H4 (cell line): ENCODE measurements around the gene SMIM5. TPM values are rescaled to one million over a fixed set of nuclear protein-coding genes. Genes with fewer than 3 reads are reported as not detected.
"Not testable (repeated sequence)": the region's sequence is repeated elsewhere in the genome, so short reads cannot be mapped to it uniquely, and the experiment has no call there.

ENCODE experiments used
- DNase-seq: peaks from one replicate; pipeline ENCODE4 v3.0.0-alpha.2; 2015; ENCODE audit warnings: low spot score
- total RNA-seq: library from RNA; depleted of rRNA; stranded (reverse); fragments of >200 nt; shearing (Covaris generic); gene quantifications from 2 replicates; pipeline ENCODE4 v1.2.3, GENCODE V29; 2014; rRNA removed

The SMIM5 gene, protein sequence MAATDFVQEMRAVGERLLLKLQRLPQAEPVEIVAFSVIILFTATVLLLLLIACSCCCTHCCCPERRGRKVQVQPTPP
- not detected in 2 replicates for total RNA-seq

- DNase-seq = peak; percentile 68
Observed at GRCh38 chr17:75632863-75633485, at the start of gene SMIM5. Gene SMIM5 (plus strand): TSS chr17:75633434. CDS start chr17:75640202, 6,768 bp downstream.

DNA sequence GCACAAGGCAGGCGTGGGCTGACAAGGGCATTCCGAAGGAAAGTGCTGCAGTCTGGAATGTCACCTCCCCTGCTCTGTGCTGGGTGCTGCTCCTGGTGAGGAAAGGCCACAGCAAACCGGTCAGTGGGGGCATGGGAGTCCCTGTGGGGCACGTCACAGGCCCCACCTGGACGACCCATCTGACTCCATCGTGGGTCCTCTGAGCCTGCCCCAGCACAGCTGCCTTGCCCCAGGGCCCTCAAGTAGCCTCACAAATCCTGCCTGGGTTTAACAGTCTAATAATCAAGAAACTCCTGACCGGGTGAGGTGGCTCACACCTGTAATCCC lies 48.4 kb upstream of the SMIM5 start:
- no peak for DNase-seq

- DNase-seq = no peak
Observed at GRCh38 chr17:75587675-75588595, 45.3 kb upstream of the SMIM5 start, which contains the start of gene MYO15B. Gene MYO15B (plus strand): TSS chr17:75587800. CDS start chr17:75588058, 258 bp downstream.

- DNase-seq = no peak
Observed at GRCh38 chr17:75588596-75589011, 44.6 kb upstream of the SMIM5 start.

DNA sequence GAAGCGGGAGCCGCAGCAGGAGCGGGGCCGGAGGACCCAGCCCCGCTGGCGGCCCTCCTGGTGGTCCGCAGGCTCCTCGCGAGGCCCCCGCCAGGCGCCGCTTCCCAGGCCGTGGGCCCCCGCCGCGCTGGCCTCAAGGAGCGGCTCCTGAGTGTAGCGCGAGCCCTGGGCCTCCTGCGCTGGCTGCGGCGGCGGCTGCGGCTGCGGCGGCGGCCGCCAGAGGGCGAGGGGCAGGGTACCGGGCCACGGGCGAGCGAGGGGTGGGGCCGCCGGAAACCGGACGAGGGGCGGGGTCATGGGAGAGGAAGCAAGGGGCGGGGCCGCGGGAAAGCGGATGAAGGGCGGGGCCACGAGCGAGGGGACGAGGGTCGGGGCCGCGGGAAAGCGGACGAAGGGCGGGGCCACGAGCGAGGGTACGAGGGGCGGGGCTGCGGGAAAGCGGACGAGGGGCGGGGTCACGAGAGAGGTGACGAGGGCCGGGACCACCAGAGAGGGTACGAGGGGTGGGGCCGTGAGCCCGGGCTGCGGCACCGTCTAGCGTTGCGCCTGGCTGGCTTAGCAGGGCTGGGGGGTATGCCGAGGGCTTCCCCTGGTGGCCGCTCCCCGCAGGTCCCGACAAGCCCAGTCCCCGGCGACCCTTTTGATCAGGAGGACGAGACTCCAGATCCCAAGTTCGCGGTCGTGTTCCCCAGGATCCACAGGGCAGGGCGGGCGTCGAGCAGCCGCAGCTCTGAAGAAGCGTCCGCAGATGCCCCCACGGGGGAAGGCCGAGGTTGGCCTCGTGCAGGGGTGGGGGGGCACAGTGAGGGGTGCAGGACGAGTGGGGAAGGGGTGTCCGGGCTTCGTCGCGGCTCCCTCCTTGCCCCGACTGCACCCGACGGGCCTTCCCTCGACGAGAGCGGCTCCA lies 44.0 kb upstream of the SMIM5 start:
- DNase-seq = peak; percentile 89

GRCh38 chr17:75589919-75590303 lies 43.3 kb upstream of the SMIM5 start:
- DNase-seq = no peak

DNA sequence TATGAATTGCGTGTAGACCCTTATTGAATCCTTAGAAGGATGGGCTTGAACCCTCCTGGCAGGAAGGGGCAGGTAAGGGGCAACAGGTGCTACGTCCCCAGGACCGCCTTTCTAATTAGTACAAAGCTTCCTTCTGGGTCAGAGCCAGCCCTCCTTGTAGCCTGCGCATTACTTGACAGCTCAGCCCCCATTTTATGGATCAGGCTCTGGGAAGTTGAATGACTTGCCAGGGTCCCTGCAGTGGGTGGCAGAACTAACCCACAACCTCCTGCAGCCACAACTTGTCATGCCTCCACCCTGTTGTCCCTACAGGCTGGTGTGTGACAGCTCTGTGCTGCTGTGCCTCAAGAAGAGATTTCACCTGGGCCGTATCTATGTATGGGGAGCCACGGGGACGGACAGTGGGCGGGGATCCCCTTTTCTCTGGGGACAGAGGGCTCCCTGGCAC lies 42.9 kb upstream of the SMIM5 start:
- DNase-seq = no peak

- no peak for DNase-seq
Observed at GRCh38 chr17:75590849-75591721, 42.1 kb upstream of the SMIM5 start.

DNA sequence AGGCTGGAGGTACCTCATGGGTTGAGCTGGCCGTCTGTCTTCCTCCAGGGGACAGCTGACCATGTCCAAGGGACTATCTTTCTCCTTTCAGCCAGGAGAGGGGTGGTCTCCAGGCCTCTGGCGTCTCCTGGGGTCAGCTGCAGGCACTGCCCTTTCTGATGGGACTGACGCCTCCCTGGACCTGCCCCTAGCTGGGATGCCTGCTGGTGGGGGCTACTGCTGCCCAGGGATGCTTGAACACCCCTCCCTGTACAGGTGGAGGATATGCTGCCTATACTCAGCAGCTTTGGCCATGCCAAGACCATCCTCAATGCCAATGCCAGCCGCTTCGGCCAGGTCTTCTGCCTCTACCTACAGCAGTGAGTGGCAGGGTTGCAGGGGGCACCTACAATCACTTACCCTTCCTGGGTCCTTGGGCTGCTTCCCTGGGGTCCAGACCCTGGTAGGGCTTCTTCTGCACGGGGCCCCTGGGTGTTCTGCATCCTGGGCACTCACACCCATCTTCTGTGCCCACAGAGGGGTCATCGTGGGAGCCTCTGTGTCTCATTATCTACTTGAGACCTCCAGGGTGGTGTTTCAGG lies 41.4 kb upstream of the SMIM5 start:
- no peak for DNase-seq

DNA sequence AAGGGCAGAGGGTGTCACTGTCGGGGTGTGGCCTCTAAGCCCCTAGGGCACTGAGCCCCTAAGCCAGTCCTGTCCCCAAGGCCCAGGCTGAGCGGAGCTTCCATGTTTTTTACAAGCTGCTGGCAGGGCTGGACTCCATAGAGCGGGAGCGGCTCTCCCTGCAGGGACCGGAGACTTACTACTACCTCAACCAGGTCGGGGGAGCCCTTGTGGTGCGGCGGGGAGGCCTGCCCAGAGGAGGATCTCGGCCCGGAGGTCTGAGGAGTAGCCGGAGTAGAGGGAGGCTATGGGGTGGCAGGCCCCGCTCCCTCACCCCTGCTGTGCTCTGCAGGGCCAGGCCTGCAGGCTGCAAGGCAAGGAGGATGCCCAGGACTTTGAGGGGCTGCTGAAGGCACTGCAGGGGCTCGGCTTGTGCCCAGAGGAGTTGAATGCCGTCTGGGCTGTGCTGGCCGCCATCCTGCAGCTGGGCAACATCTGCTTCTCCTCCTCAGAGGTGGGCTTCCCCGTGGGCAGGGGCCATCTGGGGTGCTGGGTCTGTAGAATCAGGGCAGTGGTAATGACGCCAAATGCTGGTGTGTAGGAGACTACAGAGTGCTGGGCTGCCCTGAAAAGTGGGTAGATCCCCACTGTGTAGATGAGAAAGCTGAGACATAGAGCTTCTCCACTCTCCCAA lies 40.8 kb upstream of the SMIM5 start:
- no peak for DNase-seq

DNA sequence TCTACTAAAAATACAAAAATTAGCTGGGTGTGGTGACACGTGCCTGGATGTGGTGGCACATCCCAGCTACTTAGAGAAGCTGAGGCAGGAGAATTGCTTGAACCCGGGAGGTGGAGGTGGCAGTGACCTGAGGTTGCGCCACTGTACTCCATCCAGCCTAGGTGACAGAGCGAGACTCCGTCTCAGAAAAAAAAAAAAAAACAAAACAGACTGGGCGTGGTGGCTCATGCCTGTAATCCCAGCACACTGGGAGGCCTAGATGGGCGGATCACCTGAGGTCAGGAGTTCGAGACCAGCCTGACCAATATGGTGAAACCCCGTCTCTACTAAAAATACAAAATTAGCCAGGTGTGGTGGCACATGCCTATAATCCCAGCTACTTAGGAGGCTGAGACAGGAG lies 39.8 kb upstream of the SMIM5 start:
- DNase-seq = not testable (repeated sequence)

DNA sequence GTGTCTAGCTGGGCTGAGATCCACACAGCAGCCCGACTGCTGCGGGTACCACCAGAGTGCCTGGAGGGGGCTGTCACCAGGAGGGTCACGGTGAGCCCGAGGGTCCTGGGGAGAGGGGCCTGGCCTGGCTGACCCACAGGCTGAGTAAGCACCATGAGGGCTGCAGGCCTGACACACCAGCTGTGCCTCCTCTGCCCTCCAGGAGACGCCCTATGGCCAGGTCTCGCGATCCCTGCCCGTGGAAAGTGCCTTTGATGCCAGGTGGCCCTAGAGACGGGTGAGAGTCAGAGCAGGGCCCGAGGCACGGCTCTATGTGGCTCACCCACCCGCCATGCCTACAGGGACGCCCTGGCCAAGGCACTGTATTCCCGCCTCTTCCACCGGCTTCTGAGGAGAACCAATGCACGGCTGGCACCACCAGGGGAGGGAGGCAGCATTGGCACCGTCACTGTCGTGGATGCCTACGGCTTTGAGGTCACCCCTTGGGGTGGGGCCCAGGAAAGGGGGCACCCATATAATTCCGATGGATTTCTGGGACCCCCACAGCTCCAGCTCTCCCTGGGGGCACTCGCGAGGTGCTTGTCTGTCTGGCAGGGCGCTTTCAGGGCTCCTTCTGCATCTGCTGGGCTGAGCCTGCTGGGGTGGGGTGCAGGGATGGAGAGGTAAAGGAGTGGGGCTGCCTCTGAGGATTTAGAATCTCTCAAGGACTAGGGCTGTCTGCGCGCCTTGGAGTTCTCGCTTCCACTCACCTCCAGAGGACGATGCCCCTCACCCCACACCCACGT lies 38.5 kb upstream of the SMIM5 start:
- no peak for DNase-seq

DNA sequence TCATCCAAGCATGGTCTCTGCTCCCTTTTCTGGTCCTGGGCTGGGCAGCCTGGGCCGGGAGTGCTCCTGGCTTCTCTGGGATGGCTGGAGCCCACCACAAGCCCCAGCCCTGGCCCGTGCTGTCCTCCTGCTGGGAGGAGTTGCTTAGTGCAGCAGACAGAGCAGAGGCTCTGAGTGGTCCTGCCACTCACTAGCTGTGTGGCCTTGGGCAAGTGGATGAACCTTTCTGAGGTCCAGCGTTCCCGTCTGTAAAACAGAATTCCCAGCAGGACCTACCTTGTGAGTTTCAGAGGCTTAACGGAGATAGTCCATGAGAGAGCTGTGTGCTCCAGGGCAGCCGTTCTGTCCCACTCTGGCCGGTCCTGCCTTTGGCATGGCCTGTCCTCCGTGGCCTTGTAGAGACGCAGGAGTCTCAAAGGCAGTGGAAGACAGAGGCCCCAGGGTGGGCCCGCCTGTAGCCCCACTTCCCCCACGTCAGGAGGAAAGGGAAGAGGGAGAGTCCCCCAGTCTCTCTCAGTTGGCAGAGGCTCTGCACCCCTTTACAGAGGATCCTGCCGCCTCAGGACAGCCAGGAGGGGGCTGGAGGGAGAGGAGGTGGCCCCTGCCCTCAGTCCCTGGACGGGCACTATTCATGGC lies 37.8 kb upstream of the SMIM5 start:
- no peak for DNase-seq

DNA sequence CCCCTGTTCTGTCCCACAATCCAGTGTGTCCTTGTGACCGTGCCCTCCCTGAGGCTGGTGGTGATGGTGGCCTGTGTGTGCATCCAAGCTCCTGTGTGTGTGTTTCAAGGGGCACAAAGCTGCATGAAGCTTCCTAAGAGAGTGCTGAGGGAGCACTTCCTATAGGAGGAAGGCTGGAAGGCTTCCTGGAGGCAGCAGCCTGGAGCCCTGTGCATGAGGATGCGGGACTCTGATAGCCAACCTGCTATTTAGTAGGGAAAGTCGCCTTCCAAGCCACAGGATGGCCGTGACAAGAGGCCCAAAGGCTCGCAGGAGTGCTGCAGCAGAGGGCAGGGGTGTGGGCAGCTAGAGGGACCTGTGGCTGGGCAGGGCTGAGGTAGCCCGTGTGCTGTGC lies 37.3 kb upstream of the SMIM5 start:
- no peak for DNase-seq

- DNase-seq = no peak
Observed at GRCh38 chr17:75596320-75597087, 36.7 kb upstream of the SMIM5 start.

DNA sequence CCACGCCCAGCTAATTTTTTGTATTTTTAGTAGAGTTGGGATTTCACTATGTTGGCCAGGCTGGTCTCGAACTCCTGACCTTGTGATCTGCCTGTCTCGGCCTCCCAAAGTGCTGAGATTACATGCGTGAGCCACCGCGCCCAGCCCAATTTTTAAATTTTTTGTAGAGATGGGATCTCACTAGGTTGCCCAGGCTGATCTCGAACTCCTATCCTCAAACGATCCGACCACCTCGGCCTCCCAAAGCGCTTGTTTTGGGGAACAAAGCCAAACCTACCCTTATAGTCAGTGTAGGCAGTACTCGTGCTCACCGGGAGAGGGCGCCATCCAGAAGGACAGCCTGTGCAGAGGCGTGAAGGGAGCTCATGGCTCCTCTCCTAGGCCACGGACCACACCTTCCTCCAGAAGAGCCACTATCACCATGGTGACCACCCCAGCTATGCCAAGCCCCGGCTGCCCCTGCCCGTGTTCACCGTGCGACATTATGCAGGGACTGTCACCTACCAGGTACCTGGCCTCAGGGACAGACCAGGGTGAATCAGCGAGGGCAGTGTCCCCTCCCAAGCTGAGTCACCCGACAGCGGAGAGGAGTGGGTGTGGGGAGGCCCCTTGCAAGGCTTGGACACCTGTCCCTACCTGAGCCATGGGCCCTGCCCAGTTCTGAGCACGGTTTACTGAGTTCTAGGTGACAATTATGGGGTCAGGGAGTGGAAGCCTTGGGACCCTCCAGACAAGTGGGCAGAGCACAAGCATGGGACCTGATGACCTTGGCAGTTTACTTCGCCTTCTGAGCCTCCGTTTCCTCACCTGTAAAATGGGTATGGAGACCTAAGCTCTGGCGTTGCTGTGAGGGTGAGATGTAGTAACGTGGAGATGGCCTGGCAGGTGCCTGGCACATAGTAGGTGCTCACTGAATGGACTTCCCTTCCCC lies 31.9 kb upstream of the SMIM5 start:
- peak; percentile 73 for DNase-seq

DNA sequence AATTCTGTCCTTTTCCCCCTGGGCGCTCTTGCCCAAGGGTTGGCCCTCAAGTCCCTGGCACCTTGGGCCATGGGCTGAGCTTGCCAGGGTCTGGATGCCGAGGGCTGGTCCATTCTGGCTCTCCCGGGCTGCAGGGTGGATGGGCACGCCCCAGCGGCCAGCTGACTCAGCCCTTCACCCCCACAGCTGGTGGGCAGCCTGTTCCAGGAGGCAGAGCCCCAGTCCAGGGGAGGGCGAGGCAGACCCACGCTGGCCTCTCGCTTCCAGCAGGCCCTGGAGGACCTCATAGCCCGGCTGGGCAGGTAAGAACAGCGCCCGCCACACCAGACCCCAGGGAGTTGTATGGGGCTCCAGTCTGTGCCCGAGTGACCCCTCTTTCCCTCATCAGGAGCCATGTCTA lies 30.6 kb upstream of the SMIM5 start:
- DNase-seq = no peak
